Subcutaneous adipose tissue (tissue), 4 donors: Measurements from ENCODE around the gene TKT. TPM values are rescaled to one million over a fixed set of nuclear protein-coding genes. Genes with fewer than 3 reads are reported as not detected.

ENCODE experiments used
- total RNA-seq, 4 donors: library from RNA; depleted of rRNA; stranded (reverse); fragments of >200 nt; gene quantifications; one replicate each; pipeline ENCODE4 v1.1.0, GENCODE V29; 2016
- TF ChIP-seq, protein P1 (sequence below): fragments of 450-650 bp; IDR thresholded peaks from one replicate; pipeline ENCODE4 v1.5.1; 2016; ENCODE audit warnings: low read depth, mild to moderate bottlenecking, control low read depth, antibody characterized with exemption, moderate library complexity

TKT gene
- total RNA-seq, 4 donors from 2014 or later = 146 to 529 (median 287) TPM

- TF ChIP-seq, protein P1, sequence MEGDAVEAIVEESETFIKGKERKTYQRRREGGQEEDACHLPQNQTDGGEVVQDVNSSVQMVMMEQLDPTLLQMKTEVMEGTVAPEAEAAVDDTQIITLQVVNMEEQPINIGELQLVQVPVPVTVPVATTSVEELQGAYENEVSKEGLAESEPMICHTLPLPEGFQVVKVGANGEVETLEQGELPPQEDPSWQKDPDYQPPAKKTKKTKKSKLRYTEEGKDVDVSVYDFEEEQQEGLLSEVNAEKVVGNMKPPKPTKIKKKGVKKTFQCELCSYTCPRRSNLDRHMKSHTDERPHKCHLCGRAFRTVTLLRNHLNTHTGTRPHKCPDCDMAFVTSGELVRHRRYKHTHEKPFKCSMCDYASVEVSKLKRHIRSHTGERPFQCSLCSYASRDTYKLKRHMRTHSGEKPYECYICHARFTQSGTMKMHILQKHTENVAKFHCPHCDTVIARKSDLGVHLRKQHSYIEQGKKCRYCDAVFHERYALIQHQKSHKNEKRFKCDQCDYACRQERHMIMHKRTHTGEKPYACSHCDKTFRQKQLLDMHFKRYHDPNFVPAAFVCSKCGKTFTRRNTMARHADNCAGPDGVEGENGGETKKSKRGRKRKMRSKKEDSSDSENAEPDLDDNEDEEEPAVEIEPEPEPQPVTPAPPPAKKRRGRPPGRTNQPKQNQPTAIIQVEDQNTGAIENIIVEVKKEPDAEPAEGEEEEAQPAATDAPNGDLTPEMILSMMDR = no peak
These were observed 34.5 kb downstream of the TKT start for GRCh38 chr3:53221345-53221744.

- TF ChIP-seq, protein P1 = no peak
These were observed 35.8 kb downstream of the TKT start for GRCh38 chr3:53219895-53220483.

DNA sequence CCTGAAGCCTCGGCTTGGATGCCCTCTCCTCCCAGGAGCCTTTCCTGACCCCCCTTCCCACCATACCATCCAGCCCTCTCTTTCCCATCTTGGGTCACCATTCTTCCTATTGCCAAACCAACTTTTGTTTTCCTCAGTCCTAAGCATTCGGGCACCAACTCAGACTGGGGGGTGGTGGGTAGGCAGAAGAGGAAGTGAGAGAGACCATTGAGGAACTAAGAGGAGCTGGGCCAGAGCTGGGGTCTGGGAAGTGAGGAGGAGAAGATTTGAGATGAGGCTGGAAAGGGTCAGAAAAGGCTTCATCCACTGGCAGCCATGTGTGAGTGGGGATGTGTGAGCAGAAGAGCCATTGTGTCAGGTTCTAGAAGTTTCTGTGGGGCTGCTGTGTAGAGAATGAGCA is 37.7 kb downstream of the TKT start:
- TF ChIP-seq, protein P1 = no peak

DNA sequence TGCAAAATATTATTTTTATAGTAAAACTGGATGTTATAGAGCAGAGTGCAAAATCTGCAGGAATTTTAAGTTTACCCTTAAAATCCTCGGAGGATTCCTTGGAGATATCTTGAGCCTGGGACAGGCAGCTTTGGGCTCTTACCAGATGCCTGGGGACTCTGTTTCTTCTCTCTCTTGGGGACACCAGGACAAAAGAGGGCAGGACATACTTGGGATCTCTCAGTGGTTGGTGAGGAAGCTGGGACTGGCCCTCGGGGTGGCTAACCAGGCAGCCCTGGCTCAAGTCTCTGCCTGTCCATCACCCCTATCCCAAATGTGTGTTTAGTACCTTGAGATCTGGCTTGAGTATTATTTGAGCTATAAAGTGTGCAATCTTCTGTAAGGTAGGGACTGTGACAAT is 38.6 kb downstream of the TKT start:
- TF ChIP-seq, protein P1 = no peak

DNA sequence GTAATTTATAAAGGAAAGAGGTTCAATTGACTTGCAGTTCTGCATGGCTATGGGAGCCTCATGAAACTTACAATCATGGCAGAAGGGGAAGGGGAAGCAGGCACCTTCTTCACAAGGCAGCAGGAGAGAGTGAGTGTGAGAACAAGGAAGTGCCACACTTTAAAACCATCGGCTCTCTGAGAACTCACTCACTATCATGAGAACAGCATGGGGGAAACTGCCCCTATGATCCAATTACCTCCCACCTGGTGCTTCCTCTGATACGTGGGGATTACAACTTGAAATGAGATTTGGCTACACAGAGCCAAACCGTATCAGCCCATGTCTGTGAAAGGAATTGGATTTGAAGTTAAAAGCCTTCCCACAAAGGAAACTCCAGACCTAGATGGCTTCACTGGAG is 39.1 kb downstream of the TKT start:
- TF ChIP-seq, protein P1 = no peak

DNA sequence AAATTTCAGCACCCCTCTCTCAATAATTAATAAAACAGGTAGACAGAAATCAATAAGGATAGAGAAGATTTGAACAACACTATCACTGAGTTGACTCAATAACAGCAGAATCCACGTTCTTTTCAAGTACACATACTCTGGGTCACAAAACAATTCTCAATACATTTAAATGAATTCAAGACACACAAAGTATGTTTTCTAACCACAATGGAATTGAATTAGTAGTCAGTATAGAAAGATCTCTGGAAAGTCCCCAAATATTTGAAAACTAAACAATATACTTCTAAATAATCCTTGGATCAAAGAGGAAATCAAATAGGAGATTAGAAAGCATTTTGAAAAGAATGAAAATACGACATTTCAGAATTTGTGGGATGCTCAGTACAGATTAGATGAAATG is 40.0 kb downstream of the TKT start:
- TF ChIP-seq, protein P1 = no peak

DNA sequence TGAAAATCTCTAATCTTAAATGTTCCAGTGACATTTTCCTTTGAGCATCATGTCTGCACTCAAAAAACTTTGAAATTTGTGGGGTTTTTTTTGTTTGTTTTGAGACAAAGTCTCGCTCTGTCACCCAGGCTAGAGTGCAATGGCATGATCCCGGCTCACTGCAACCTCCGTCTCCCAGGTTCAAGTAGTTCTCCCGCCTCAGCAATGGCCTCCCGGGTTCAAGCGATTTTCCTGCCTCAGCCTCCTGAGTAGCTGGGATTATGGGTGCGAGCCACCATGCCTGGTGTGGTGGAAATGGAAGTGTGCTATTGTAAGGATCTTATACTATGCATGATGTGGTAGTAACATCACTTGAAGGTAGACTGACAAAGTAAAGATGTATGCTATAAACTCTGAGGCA is 42.5 kb downstream of the TKT start:
- TF ChIP-seq, protein P1 = no peak
